ENCODE data around the gene ALPG.
"Not testable (repeated sequence)": the region's sequence is repeated elsewhere in the genome, so short reads cannot be mapped to it uniquely, and the experiment has no call there.

The ALPG gene

GRCh38 chr2:232442431-232442830 lies 35.8 kb downstream of the ALPG start:
- not testable (repeated sequence) for DNase-seq

- not testable (repeated sequence) for DNase-seq
Observed at GRCh38 chr2:232443047-232443446, 36.4 kb downstream of the ALPG start.

- DNase-seq = not testable (repeated sequence)
Observed at GRCh38 chr2:232443669-232444408, 37.2 kb downstream of the ALPG start.

GRCh38 chr2:232444409-232445148 lies 37.9 kb downstream of the ALPG start:
- peak; percentile 87 for DNase-seq

- not testable (repeated sequence) for DNase-seq
Observed at GRCh38 chr2:232445149-232445885, 38.7 kb downstream of the ALPG start.

- not testable (repeated sequence) for DNase-seq
Observed at GRCh38 chr2:232446266-232446777, 39.7 kb downstream of the ALPG start.

GRCh38 chr2:232447091-232447620 lies 40.5 kb downstream of the ALPG start:
- DNase-seq = no peak

- no peak for DNase-seq
Observed at GRCh38 chr2:232447638-232448303, 41.1 kb downstream of the ALPG start.

- no peak for DNase-seq
Observed at GRCh38 chr2:232448304-232448690, 41.7 kb downstream of the ALPG start.

- DNase-seq = no peak
Observed at GRCh38 chr2:232449964-232450363, 43.3 kb downstream of the ALPG start.

GRCh38 chr2:232451645-232452044 lies 45.0 kb downstream of the ALPG start:
- DNase-seq = not testable (repeated sequence)

- DNase-seq = no peak
Observed at GRCh38 chr2:232454630-232455029, 48.0 kb downstream of the ALPG start.

GRCh38 chr2:232455426-232456255 lies 49.0 kb downstream of the ALPG start, which contains the start of gene ALPI:
Gene ALPI, plus strand, starts transcription at chr2:232456153. Its CDS starts 47 bp downstream, at chr2:232456200.
- no peak for DNase-seq

- no peak for DNase-seq
Observed at GRCh38 chr2:232456296-232457120, 49.9 kb downstream of the ALPG start.

GRCh38 chr2:232457121-232458011 lies 50.7 kb downstream of the ALPG start:
- DNase-seq = no peak

- no peak for DNase-seq
Observed at GRCh38 chr2:232458051-232458660, 51.5 kb downstream of the ALPG start.

GRCh38 chr2:232458661-232459418 lies 52.2 kb downstream of the ALPG start:
- DNase-seq = no peak

GRCh38 chr2:232459419-232460035 lies 52.9 kb downstream of the ALPG start:
- no peak for DNase-seq

Data from stimulated activated CD4-positive, alpha-beta T cell treated with anti-CD3 and anti-CD28 coated beads, Interleukin-15, amount 100 ng/mL, for 24 hours (primary cell).